ENCODE results near the gene CCDC68. TPM values are rescaled to one million over a fixed set of nuclear protein-coding genes. Genes with fewer than 3 reads are reported as not detected.

The CCDC68 gene
- total and polyA plus RNA-seq, 2 of the 4 experiments (the other 2 are of a cell fraction) = 0.46 to 0.54 TPM

GRCh38 chr18:55003695-55004094, 44.4 kb upstream of the CCDC68 start:
- H2BK15ac ChIP-seq (ENCODE audit: low read depth, low read length) = no peak overlapping the region
- no peak overlapping the region for H4K91ac ChIP-seq (ENCODE audit: insufficient read depth, low read depth, low read length)
- no peak overlapping the region for H3K18ac ChIP-seq (ENCODE audit: low read depth, low read length)
- H2AK5ac ChIP-seq (ENCODE audit: low read depth, low read length) = no peak overlapping the region
- H3K4ac ChIP-seq (ENCODE audit: low read depth, low read length) = no peak overlapping the region
- no peak overlapping the region for H3K27ac ChIP-seq (ENCODE audit: insufficient read depth, low read length)
- CTCF ChIA-PET = no interaction called here
- H3K9me1 ChIP-seq (ENCODE audit: insufficient read depth, low read length) = no peaks in the 10 kb centered on the region
- H3K9me3 ChIP-seq (ENCODE audit: control insufficient read depth, insufficient read depth, low read length) = no peaks in the 10 kb centered on the region
- H3K23ac ChIP-seq (ENCODE audit: low read depth, low read length) = no peak overlapping the region
- ATAC-seq (ENCODE audit: low read depth) (no peak), DNase-seq (no peak)
- no peaks in the 10 kb centered on the region for H3K36me3 ChIP-seq (ENCODE audit: control insufficient read depth, insufficient read depth, low read length)
- H3K9ac ChIP-seq (ENCODE audit: low read depth, low read length) = no peak overlapping the region
- H2AK9ac ChIP-seq (replicated peaks; ENCODE audit: low read depth, low read length, poor library complexity) = no peak overlapping the region
- no peak overlapping the region for H2BK20ac ChIP-seq (ENCODE audit: low read depth, low read length)
- H4K5ac ChIP-seq (ENCODE audit: low read depth, low read length) = no peak overlapping the region
- no peak overlapping the region for H2AFZ ChIP-seq (replicated peaks; ENCODE audit: low read length, poor library complexity)
- BruUV-seq (replicated peaks) = no TSS peak
- H3K4me3 ChIP-seq (ENCODE audit: insufficient read depth, low read depth, low read length) = no peak overlapping the region
- no peak overlapping the region for H4K8ac ChIP-seq (ENCODE audit: low read depth in 2 of 2, low read length in 2 of 2)
- H3K27me3 ChIP-seq (ENCODE audit: control insufficient read depth, insufficient read depth, low read length) = peaks cover 11% of the 10 kb centered on the region
- no peaks in the 10 kb centered on the region for H4K20me1 ChIP-seq (ENCODE audit: insufficient read depth, low read length)
- TF ChIP-seq NFE2L2 (IDR thresholded peaks at IDR 0.05; ENCODE audit: low read depth, low read length) (no peak), ELK1 (IDR thresholded peaks at IDR 0.05; ENCODE audit: borderline replicate concordance, low read depth, low read length) (no peak), FOS (IDR thresholded peaks at IDR 0.05; ENCODE audit: low read depth, low read length) (no peak), CEBPB (IDR thresholded peaks at IDR 0.05; ENCODE audit: low read depth, low read length) (no peak), MXI1 (IDR thresholded peaks at IDR 0.05; ENCODE audit: borderline replicate concordance, low read depth, low read length) (no peak), BHLHE40 (IDR thresholded peaks at IDR 0.05; ENCODE audit: low read depth, low read length) (no peak), RAD21 (IDR thresholded peaks at IDR 0.05; ENCODE audit: low read length) (no peak), RFX5 (IDR thresholded peaks at IDR 0.05; ENCODE audit: low read depth, low read length) (no peak), SMC3 (IDR thresholded peaks at IDR 0.05; ENCODE audit: low read depth, low read length) (no peak), USF2 (IDR thresholded peaks at IDR 0.05; ENCODE audit: low read depth, low read length) (no peak), CHD1 (IDR thresholded peaks at IDR 0.05; ENCODE audit: low read depth, low read length) (no peak), CTCF (conservative IDR thresholded peaks at IDR 0.05; ENCODE audit: low read depth, low read length) (no peak), POLR2A (IDR thresholded peaks at IDR 0.05; ENCODE audit: low read depth, low read length) (no peak)
- no peak overlapping the region for H3K4me2 ChIP-seq (ENCODE audit: low read depth, low read length)
- H2BK5ac ChIP-seq (ENCODE audit: low read depth, low read length, poor library complexity, severe bottlenecking) = no peak overlapping the region
- 20% methylated on average over 2 of the region's 5 CpGs; no CpG with 5 or more reads in 1 of the 2 experiments for whole genome bisulfite sequencing, 2 experiments (ENCODE audit: extremely low coverage in 2 of 2, insufficient read length in 1 of 2)
- no peaks in the 10 kb centered on the region for H3K79me1 ChIP-seq (ENCODE audit: low read depth in 1 of 2, low read length in 2 of 2)
- intact Hi-C loops (cut with micrococcal nuclease) = no loop called here
- no peak overlapping the region for H3K14ac ChIP-seq (replicated peaks; ENCODE audit: low read depth, low read length)
- dilution Hi-C loops (cut with HindIII; ENCODE audit: low sequenced_read_pairs, unreplicated experiment) = no loop called here
- in situ Hi-C loops (cut with MboI; ENCODE audit: low sequenced_read_pairs) = no loop called here
- no peaks in the 10 kb centered on the region for H3K4me1 ChIP-seq (ENCODE audit: control insufficient read depth, insufficient read depth, low read length)
- H2BK120ac ChIP-seq (ENCODE audit: low read depth, low read length) = no peak overlapping the region
- H3K56ac ChIP-seq (ENCODE audit: extremely low read depth, insufficient read depth, low read length) = no peak overlapping the region
- POLR2A ChIA-PET (ENCODE audit: unreplicated experiment) = no interaction called here

Data from IMR-90 (cell line).